Head of caudate nucleus (tissue), 42 donors: ENCODE data around the gene PLCB1.

Experiments
- DNase-seq, 42 donors: peaks; one replicate each; pipeline versions ENCODE4 v3.0.0 to v3.0.0-alpha.2; 2020 to 2021; ENCODE audit warnings: mixed read lengths in 7 of 42
- intact Hi-C: fragments of 100-400 bp; cut with DNase I; formaldehyde crosslinking; loops from one replicate; pipeline ENCODE4 v1.15.0; 2022

Gene PLCB1

DNA sequence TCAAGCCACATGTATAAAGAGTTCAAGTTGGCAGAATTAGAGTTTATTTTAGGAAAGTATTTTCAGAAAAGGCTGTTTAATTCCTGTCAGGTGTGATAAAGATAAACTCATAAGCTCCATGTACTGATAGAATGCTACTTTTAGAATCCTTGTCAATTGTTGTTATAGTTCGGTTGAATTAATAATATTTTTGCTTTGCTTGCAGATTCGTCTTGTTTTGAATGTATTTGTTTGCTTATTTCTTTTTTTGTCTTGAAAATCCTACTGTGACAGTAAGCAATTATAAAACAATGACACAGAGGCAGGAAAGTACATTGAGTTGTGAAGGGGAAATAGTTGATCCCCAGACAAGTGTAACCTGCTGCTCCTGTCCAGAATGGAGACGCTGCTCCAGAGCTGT is 602.9 kb downstream of the PLCB1 start:
- no peak for DNase-seq
- intact Hi-C loops, result no loop called here

- DNase-seq, result no peak
- intact Hi-C loops, result no loop called here
Measured at GRCh38 chr20:8735674-8736073, 603.6 kb downstream of the PLCB1 start.

- DNase-seq, result no peak
- intact Hi-C loops, result no loop called here
Measured at GRCh38 chr20:8740265-8740664, 608.2 kb downstream of the PLCB1 start.

DNA sequence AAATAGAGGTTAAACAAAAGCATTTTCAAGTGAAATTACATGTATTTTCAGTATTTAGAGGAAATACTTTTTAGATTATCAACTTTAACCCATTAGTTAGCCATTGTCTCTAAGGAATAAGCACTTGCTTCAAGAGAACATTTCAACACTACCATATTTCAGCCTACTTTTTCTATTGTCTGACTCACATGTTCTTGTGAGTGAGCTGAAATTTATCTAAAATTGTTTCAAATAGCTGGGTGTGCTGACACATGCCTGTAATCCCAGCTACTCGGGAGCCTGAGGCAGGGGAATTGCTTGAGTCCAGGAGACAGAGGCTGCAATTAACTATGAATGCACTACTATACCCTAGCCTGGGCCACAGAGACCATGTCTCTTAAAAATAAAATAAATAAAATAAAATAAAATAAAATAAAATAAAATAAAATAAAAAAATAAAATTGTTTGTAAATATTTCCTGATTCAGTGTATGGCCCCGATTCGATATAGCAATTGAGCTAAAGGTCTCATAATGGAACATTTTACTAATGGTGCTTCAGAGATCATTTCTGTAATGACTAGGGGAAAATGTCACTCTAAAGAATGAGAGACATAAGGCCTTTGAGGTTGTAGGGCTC is 612.3 kb downstream of the PLCB1 start:
- intact Hi-C loops, result no loop called here
- DNase-seq, result peak in 1 of 42 donors; percentile 20

DNA sequence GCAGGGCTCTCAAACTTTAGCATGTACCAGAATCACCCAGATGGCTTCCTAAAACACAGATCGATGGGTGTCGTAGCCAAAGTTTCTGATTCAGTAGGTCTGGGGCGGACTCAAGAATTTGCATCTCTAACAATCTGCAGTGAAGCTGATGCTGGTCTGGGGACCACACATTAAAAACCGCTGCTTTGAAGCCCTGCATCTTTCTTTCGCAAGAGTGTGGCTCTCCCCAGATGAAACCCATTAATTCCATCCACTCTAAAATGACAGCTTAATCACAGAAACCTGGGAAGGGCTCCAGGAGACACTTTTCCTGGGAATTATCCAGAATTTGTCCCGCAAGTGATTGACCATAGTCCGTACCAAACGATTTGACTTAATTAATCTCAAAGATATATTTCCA is 617.0 kb downstream of the PLCB1 start:
- intact Hi-C loops, result no loop called here
- DNase-seq, result no peak

GRCh38 chr20:8749986-8750385 is 617.9 kb downstream of the PLCB1 start:
- intact Hi-C loops, result no loop called here
- DNase-seq, result no peak

DNA sequence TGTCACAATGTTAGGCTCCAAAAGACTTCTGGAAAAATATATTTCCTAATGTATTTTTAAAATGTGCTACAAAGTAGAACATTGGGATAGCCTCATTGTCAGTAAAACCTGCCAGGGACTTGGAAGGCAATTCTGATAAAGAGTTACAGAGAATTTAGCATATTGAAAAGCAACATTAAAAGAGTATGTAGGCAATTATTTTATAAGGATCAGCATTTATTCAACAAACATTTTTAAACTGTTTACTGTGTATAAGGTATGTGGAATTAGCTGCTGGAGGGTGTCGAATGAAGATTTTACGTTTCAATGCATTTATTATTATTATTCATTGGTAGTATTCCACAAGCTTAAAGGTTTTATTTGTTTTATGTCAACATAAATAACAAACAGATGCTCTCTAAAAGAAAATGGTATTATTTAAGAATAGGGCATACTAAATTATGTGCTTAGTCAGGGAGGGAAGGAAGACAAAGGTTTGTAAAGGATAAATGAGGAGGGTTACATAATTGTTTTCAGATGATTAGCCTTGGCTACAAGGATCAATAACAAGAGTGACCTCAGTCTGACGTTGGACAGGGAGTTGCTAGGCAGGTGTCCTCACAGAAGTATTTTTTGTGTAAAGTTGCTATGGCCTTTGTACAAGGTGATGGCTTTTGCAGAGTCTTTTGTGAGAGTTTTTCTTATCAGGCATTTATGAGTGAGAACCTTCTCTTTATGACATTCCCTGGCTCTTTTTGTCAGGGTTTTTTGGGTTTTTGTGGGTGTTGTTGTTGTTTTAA is 623.5 kb downstream of the PLCB1 start:
- intact Hi-C loops, result no loop called here
- DNase-seq, result no peak

GRCh38 chr20:8756410-8756809 is 624.3 kb downstream of the PLCB1 start:
- DNase-seq, result no peak
- intact Hi-C loops, result no loop called here

GRCh38 chr20:8757146-8757545 is 625.1 kb downstream of the PLCB1 start:
- DNase-seq, result no peak
- intact Hi-C loops, result no loop called here

DNA sequence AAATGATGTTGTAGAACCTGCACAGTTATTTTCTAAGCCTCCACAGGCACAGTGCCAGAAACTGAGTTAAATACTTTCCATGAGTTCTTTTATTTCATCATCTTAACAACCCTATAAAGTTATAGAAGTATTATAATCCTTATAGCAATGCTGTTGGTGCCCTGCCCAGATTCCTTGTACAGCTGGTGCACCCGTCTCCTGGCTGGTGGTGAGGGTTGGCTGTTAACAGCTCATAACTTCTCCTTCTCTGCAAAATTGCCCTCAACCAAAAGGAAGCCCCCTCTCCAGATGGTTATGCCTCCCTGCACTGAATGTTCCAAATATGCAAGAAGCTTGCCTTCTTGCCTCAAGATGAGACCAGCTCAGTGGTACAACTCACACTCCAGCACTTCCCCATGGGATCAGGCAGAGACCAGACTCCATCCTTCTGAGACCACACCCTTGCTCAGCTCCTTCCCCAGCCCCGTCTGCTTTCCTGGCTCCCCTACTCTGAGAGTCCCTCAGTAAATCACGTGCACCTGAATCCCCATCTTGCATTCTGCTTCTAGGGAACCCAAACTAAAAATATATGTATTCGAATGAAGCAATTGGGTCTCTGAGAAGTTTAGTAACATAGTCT is 632.4 kb downstream of the PLCB1 start:
- no peak for DNase-seq
- intact Hi-C loops, result no loop called here

- no peak for DNase-seq
- intact Hi-C loops, result no loop called here
Measured at GRCh38 chr20:8766868-8767390, 634.9 kb downstream of the PLCB1 start.

DNA sequence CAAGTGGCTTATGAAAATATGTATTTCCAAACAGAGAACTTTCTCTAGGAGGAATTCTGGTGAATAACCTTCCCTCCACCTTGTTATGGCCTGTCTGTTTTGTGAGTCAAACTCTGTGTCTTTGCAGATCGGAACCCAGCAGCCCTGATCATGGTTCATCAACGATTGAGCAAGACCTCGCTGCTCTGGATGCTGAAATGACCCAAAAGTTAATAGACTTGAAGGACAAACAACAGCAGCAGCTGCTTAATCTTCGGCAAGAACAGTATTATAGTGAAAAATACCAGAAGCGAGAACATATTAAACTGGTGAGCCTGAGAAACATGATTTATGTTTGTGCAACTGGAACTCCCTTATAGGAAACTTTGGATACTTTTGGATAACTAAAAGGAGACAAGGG is 642.3 kb downstream of the PLCB1 start:
- no peak for DNase-seq
- intact Hi-C loops, result no loop called here

DNA sequence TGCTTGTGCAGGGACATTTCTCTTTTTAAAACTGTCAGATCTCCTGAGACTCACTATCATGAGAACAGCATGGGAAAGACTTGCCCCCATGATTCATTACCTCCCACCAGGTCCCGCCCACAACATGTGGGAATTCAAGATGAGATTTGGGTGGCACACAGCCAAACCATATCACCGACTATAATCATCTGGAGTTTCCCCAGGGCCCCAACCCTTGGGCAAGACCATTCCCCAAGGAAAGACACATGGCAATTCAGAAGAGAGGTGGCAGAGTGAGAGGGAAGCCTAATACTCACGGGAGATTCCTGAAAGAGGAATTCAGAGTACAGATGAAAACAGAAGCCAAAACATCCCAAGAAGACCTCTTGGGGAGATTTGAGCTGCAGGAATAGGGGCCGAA is 645.8 kb downstream of the PLCB1 start:
- intact Hi-C loops, result no loop called here
- peak in 28 of 42 donors; percentile 15 to 70 (median 31) for DNase-seq

DNA sequence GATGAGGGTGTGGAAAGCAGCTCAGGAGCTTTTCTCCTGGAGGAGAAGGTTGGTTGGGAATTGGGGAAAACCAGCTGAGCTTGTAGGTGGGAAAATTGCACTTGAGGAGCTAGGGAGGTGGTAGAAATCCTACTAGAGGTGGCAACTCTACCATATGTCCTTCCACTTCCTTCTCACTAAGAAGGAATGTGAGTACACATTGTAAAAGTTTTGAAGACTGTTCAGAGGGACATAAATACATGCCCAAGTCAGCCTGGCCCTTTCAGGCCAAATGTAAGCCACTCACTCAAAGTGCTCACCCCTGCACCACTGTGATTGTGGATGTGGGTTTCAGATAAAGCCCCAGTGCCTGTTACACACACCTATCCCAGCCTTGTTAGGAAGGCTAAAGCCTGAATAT is 646.3 kb downstream of the PLCB1 start:
- no peak for DNase-seq
- intact Hi-C loops, result no loop called here

- intact Hi-C loops, result no loop called here
- no peak for DNase-seq
Measured at GRCh38 chr20:8780915-8781314, 648.8 kb downstream of the PLCB1 start.

GRCh38 chr20:8782804-8783203 is 650.7 kb downstream of the PLCB1 start:
- intact Hi-C loops, result no loop called here

GRCh38 chr20:8783734-8784133 is 651.7 kb downstream of the PLCB1 start:
- intact Hi-C loops, result no loop called here

More at GRCh38 chr20:8782804-8783203, 650.7 kb downstream of the PLCB1 start:
- DNase-seq, result no peak

GRCh38 chr20:8786383-8786782 is 654.3 kb downstream of the PLCB1 start:
- intact Hi-C loops, result no loop called here

More at GRCh38 chr20:8783734-8784133, 651.7 kb downstream of the PLCB1 start:
- no peak for DNase-seq

DNA sequence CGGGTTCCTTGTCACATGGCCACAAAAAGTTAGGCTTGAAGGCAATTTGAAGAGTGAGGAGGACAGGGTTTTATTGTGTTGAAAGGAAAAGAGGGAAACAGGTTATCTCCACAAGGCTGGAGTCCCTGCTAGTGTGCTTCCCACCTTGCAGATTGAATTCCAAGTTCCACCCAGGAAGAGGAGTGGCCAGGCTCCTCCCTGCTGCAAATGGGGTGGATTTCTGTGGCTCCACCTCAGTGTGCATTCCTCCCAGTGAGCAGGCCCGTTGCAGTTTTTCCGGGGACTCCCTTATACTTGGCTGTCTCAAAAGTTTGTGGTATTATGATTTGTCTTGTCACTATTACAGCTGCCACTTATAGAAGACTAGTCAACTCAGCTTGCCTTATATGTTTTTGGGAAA is 655.0 kb downstream of the PLCB1 start:
- intact Hi-C loops, result no loop called here
- no peak for DNase-seq

More at GRCh38 chr20:8786383-8786782, 654.3 kb downstream of the PLCB1 start:
- no peak for DNase-seq

- no peak for DNase-seq
- intact Hi-C loops, result no loop called here
Measured at GRCh38 chr20:8788275-8788674, 656.2 kb downstream of the PLCB1 start.
